Kidney tubule cell (primary cell): ENCODE measurements around the gene NOTUM.
"Not testable (repeated sequence)": the region's sequence is repeated elsewhere in the genome, so short reads cannot be mapped to it uniquely, and the experiment has no call there.

Experiments used
- DNase-seq: peaks from one replicate; pipeline ENCODE4 v3.0.0-alpha.2; 2018; ENCODE audit warnings: low spot score

The NOTUM gene

GRCh38 chr17:81957691-81958432 is 3.1 kb downstream of the NOTUM start:
- DNase-seq: no peak

GRCh38 chr17:81956607-81957589 is 4.1 kb downstream of the NOTUM start:
- no peak for DNase-seq

GRCh38 chr17:81955756-81956544 is 5.0 kb downstream of the NOTUM start:
- DNase-seq: no peak

GRCh38 chr17:81955058-81955681 is 5.8 kb downstream of the NOTUM start:
- DNase-seq: no peak

GRCh38 chr17:81954131-81955057 is 6.6 kb downstream of the NOTUM start:
- DNase-seq: no peak

GRCh38 chr17:81953443-81953842 is 7.5 kb downstream of the NOTUM start:
- DNase-seq: not testable (repeated sequence)

GRCh38 chr17:81952792-81953228 is 8.2 kb downstream of the NOTUM start:
- no peak for DNase-seq

GRCh38 chr17:81951785-81952684 is 9.0 kb downstream of the NOTUM start:
- DNase-seq: no peak

GRCh38 chr17:81950501-81950900 is 10.5 kb downstream of the NOTUM start:
- no peak for DNase-seq

GRCh38 chr17:81948635-81949378 is 12.2 kb downstream of the NOTUM start:
- no peak for DNase-seq

GRCh38 chr17:81947189-81947588 is 13.8 kb downstream of the NOTUM start, which contains the start of gene MYADML2:
Gene MYADML2, minus strand, starts transcription at chr17:81947233. Its CDS starts 5,492 bp downstream, at chr17:81941741.
- DNase-seq: no peak

GRCh38 chr17:81944858-81945257 is 16.1 kb downstream of the NOTUM start:
- DNase-seq: no peak

GRCh38 chr17:81942167-81942553 is 18.8 kb downstream of the NOTUM start:
- no peak for DNase-seq

GRCh38 chr17:81941484-81942166 is 19.4 kb downstream of the NOTUM start:
- no peak for DNase-seq

- no peak for DNase-seq
Observed at GRCh38 chr17:81940538-81941483, 20.2 kb downstream of the NOTUM start.

- DNase-seq: no peak
Observed at GRCh38 chr17:81939881-81940385, 21.1 kb downstream of the NOTUM start.

GRCh38 chr17:81939218-81939617 is 21.8 kb downstream of the NOTUM start:
- no peak for DNase-seq
